Tibial nerve (tissue), 4 donors: ENCODE results near the gene KRTAP12-4. TPM values are rescaled to one million over a fixed set of nuclear protein-coding genes. Genes with fewer than 3 reads are reported as not detected.

Source experiments
- DNase-seq, 2 donors: peaks; one replicate each; pipeline ENCODE4 v3.0.0-alpha.2; 2019; ENCODE audit warnings: low spot score in 2 of 2
- H3K27ac ChIP-seq, 4 donors: fragments of 200-600 bp; sonication (generic) in 3 of 4; one replicate each; pipeline ENCODE4 v1.5.1; 2017 to 2019; ENCODE audit warnings: mild to moderate bottlenecking in 1 of 4
- H3K27me3 ChIP-seq, 2 donors: fragments of 200-600 bp; sonication (generic) in 1 of 2; one replicate each; pipeline versions ENCODE4 v1.5.1 to v1.6.0; 2017 to 2019
- H3K36me3 ChIP-seq, 3 donors: fragments of 200-600 bp; sonication (generic); one replicate each; pipeline ENCODE4 v1.5.1; 2018 to 2019
- H3K4me1 ChIP-seq, 4 donors: fragments of 200-600 bp; sonication (generic) in 3 of 4; one replicate each; pipeline ENCODE4 v1.5.1; 2017 to 2019
- H3K4me3 ChIP-seq, 4 donors: fragments of 200-600 bp; sonication (generic) in 3 of 4; one replicate each; pipeline ENCODE4 v1.5.1; 2017 to 2019; ENCODE audit warnings: mild to moderate bottlenecking in 1 of 4, moderate library complexity in 1 of 4
- H3K9me3 ChIP-seq, 4 donors: fragments of 200-600 bp; sonication (generic) in 3 of 4; one replicate each; pipeline ENCODE4 v1.5.1; 2017 to 2019
- EP300 ChIP-seq, 2 donors: sonication (generic); formaldehyde crosslinking; IDR thresholded peaks; one replicate each; pipeline ENCODE4 v1.6.1; 2017; ENCODE audit warnings: antibody characterized with exemption in 2 of 2, mild to moderate bottlenecking in 1 of 2
- POLR2A ChIP-seq, 2 donors: fragments of 450-650 bp; IDR thresholded peaks; one replicate each; pipeline ENCODE4 v1.6.1; 2017; ENCODE audit warnings: antibody characterized with exemption in 2 of 2, mild to moderate bottlenecking in 2 of 2, moderate library complexity in 2 of 2
- WGBS, 2 donors: methylation state at CpG; one replicate each; pipeline ENCODE4 v1.1.5; 2018; 5-methylcytosine and 5-hydroxymethylcytosine counted together
- total RNA-seq, 4 donors: library from RNA; depleted of rRNA; stranded (reverse); fragments of >200 nt; gene quantifications; one replicate each; pipeline ENCODE4 v1.1.0, GENCODE V29; 2016
- TF ChIP-seq, protein P1 (sequence below), 5 experiments: fragments of 200-600 bp in 3 of 5; fragments of 450-650 bp in 2 of 5; sonication (generic) in 3 of 5; IDR thresholded peaks; one replicate each; pipeline ENCODE4 v1.5.1; 2016 to 2019; ENCODE audit warnings: antibody characterized with exemption in 5 of 5, mild to moderate bottlenecking in 3 of 5, moderate library complexity in 2 of 5

Gene KRTAP12-4
- total RNA-seq, 4 donors from 2014 or later: not detected

DNA sequence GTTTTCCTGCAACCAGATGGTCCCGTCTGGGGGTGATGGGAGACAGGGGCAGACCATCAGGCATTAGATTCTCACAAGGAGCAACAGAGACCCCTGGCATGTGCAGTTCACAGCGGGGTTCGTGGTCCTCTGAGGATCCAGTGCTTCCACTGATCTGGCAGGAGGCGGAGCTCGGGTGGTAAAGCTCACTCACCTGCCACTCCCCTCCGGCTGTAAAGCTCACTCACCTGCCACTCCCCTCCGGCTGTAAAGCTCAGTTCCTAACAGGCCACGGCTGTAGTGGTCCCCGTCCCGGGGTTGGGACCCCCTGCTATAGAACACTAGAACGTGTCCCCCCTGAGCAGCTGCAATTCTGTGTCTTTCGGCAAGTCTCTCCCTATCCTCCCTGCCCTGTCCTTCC, 47.1 kb upstream of the KRTAP12-4 start:
- 9 to 21% methylated on average over 11 of the region's 12 CpGs for WGBS, 2 donors
- Histone ChIP-seq H3K4me3 (no peak overlapping the region), H3K9me3 (peaks cover 0 to 4% (median 0%) of the 10 kb centered on the region in 4 donors), H3K27me3 (peaks cover 0 to 95% of the 10 kb centered on the region in 2 donors), H3K27ac (no peak overlapping the region), H3K36me3 (no peaks in the 10 kb centered on the region), H3K4me1 (no peaks in the 10 kb centered on the region)
- DNase-seq: no peak
- TF ChIP-seq, protein P1, sequence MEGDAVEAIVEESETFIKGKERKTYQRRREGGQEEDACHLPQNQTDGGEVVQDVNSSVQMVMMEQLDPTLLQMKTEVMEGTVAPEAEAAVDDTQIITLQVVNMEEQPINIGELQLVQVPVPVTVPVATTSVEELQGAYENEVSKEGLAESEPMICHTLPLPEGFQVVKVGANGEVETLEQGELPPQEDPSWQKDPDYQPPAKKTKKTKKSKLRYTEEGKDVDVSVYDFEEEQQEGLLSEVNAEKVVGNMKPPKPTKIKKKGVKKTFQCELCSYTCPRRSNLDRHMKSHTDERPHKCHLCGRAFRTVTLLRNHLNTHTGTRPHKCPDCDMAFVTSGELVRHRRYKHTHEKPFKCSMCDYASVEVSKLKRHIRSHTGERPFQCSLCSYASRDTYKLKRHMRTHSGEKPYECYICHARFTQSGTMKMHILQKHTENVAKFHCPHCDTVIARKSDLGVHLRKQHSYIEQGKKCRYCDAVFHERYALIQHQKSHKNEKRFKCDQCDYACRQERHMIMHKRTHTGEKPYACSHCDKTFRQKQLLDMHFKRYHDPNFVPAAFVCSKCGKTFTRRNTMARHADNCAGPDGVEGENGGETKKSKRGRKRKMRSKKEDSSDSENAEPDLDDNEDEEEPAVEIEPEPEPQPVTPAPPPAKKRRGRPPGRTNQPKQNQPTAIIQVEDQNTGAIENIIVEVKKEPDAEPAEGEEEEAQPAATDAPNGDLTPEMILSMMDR (IDR thresholded peaks at IDR 0.05): no peak

DNA sequence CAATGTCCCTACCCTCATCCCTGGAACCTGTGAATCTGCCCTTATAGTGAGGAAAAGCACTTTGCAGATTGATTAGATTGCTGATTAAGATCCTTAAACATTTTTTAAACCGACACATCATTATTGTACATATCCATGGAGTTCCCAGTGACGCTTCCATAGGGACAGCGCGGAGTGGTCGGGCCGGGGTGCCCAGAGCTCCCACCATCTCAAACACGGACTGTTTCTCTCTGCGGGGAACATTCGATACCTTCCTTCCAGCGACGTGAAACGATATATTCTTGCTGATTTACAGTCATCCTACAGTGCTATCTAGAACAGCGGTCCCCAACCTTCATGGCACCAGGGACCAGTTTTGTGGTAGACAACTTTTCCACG, 46.6 kb upstream of the KRTAP12-4 start:
- no peak overlapping the region for H3K4me3 ChIP-seq
- H3K4me1 ChIP-seq: no peaks in the 10 kb centered on the region
- H3K27ac ChIP-seq: no peak overlapping the region
- peaks cover 0 to 95% of the 10 kb centered on the region in 2 donors for H3K27me3 ChIP-seq
- peaks cover 0 to 1% (median 0%) of the 10 kb centered on the region in 4 donors for H3K9me3 ChIP-seq
- WGBS, 2 donors: 71 to 75% methylated on average over 14 of the region's 14 CpGs
- TF ChIP-seq, protein P1 (IDR thresholded peaks at IDR 0.05): no peak
- no peak for TF ChIP-seq POLR2A (IDR thresholded peaks at IDR 0.05)
- TF ChIP-seq EP300 (IDR thresholded peaks at IDR 0.05): no peak
- no peak for DNase-seq
- no peaks in the 10 kb centered on the region for H3K36me3 ChIP-seq

DNA sequence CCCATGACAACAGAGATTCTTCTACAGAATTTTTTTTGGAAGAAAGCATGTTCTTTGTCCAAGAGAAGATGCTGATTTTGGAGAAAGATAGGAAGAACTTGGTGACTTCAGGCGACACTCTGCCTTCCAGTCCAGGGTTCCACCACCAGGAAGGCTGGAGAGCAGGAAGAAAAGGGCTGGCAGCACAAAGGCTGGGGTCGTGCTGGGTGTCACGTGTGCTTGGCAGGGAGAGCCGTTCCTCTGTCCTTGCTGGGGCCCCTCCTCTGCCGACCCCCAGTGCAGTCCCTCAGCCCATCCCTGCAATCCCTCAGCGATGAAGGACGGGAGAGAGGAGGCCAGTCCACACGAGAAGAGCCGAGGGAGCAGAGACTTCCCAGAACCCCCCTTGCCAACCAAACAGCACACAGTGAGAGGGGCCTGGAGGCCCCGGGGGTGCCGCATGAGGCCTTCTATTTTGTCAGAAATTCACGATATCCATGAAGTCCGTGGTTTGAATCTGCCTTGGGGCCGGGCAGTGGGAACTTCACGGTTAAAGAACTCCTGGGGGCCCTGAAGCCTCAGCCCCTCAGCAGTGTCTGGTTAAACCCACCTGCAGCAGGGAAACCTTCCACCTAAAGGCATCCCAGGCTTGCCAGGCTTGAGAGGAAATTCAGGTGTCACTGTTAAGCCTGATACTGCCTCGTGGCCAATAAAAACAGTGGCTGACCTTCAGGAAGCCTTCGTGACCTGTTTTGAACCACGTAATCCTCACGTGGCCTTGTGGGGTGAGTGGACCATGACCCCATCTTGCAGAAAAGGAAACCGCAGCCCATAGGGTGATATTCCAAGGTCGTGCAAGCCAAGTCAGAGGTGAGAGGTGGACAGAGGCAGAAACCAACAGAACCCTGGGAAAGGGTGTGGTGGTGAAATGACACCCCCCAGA, 45.9 kb upstream of the KRTAP12-4 start:
- Histone ChIP-seq H3K27ac (no peak overlapping the region), H3K36me3 (no peaks in the 10 kb centered on the region), H3K27me3 (peaks cover 0 to 89% of the 10 kb centered on the region in 2 donors), H3K4me3 (no peak overlapping the region), H3K4me1 (no peaks in the 10 kb centered on the region), H3K9me3 (no peaks in the 10 kb centered on the region)
- no peak for DNase-seq
- 44 to 49% methylated on average over 13 to 21 of the region's 21 CpGs for WGBS, 2 donors
- TF ChIP-seq, protein P1 (IDR thresholded peaks at IDR 0.05): no peak
- TF ChIP-seq EP300 (IDR thresholded peaks at IDR 0.05) (no peak), POLR2A (IDR thresholded peaks at IDR 0.05) (no peak)

DNA sequence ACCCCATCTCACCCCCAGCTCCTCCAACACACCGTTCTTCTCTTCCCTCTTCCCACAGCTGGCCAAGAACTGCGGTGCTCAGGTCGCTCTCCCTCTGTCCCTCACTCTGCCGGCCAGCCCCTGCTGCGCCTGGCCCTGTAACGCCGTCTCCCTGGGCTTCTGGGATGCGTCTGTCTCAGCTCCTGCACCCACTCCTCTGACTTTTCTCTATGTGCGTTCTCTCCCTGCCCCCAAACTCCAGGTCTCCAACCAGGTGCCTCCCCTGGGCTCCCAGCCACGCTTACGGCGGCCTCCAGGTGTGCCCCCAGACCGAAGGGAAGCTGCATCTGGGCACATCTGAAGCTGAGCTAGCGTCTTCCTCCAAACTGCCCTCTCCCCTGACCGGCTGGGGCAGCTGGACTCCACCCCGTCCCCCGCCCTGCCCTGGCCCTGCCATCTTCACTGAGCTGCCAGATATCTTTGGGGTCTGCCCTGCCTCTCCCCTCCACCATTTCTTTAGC, 45.1 kb upstream of the KRTAP12-4 start:
- DNase-seq: no peak

More for the DNA sequence above, 45.1 kb upstream of the KRTAP12-4 start:
- H3K4me1 ChIP-seq: no peaks in the 10 kb centered on the region
- 43 to 51% methylated on average over 17 of the region's 17 CpGs for WGBS, 2 donors
- no peak overlapping the region for H3K27ac ChIP-seq
- H3K9me3 ChIP-seq: peaks cover 0 to 7% (median under 1%) of the 10 kb centered on the region in 4 donors
- peaks cover 0 to 83% of the 10 kb centered on the region in 2 donors for H3K27me3 ChIP-seq
- H3K36me3 ChIP-seq: no peaks in the 10 kb centered on the region
- no peak for TF ChIP-seq EP300 (IDR thresholded peaks at IDR 0.05)
- TF ChIP-seq, protein P1 (IDR thresholded peaks at IDR 0.05): no peak
- no peak for TF ChIP-seq POLR2A (IDR thresholded peaks at IDR 0.05)
- no peak overlapping the region for H3K4me3 ChIP-seq
